Karpas-422 (cell line): ENCODE data around the gene ACVR2B. TPM values are rescaled to one million over a fixed set of nuclear protein-coding genes. Genes with fewer than 3 reads are reported as not detected.
"Not testable (repeated sequence)": the region's sequence is repeated elsewhere in the genome, so short reads cannot be mapped to it uniquely, and the experiment has no call there.

Experiments
- DNase-seq: peaks from one replicate; pipeline ENCODE4 v3.0.0-alpha.2; 2015
- H2AFZ ChIP-seq: fragments of 200-600 bp; sonication (generic); 2 replicates; pipeline ENCODE4 v1.6.1; 2014; ENCODE audit warnings: antibody characterized with exemption, low read length, mixed read lengths
- H3K27ac ChIP-seq: fragments of 200-600 bp; sonication (generic); 2 replicates; pipeline ENCODE4 v1.5.1; 2014; ENCODE audit warnings: mild to moderate bottlenecking, low read length, moderate library complexity
- H3K27me3 ChIP-seq: fragments of 200-600 bp; sonication (generic); 2 replicates; pipeline ENCODE4 v1.6.1; 2014; ENCODE audit warnings: low read length, mixed read lengths
- H3K36me3 ChIP-seq: fragments of 200-600 bp; sonication (generic); 2 replicates; pipeline ENCODE4 v1.6.1; 2014; ENCODE audit warnings: low read length, mixed read lengths; ENCODE audit not compliant: insufficient read depth
- H3K4me1 ChIP-seq: fragments of 200-600 bp; sonication (generic); 2 replicates; pipeline ENCODE4 v1.6.1; 2014; ENCODE audit warnings: mild to moderate bottlenecking, low read length, mixed read lengths
- H3K4me2 ChIP-seq: fragments of 200-600 bp; sonication (generic); 2 replicates; pipeline ENCODE4 v1.6.1; 2014; ENCODE audit warnings: low read length, low read depth, mild to moderate bottlenecking; ENCODE audit not compliant: poor library complexity, severe bottlenecking
- H3K4me3 ChIP-seq: fragments of 200-600 bp; sonication (generic); 2 replicates; pipeline ENCODE4 v1.5.1; 2014; ENCODE audit warnings: mild to moderate bottlenecking, antibody characterized with exemption, low read length, mixed read lengths
- H3K79me2 ChIP-seq: fragments of 200-600 bp; sonication (generic); 2 replicates; pipeline ENCODE4 v1.6.1; 2014; ENCODE audit warnings: mild to moderate bottlenecking, low read length, mixed read lengths
- H3K9ac ChIP-seq: fragments of 200-600 bp; sonication (generic); 2 replicates; pipeline ENCODE4 v1.6.0; 2014; ENCODE audit warnings: low read length
- H3K9me2 ChIP-seq: fragments of 200-600 bp; sonication (generic), shearing (Covaris generic); replicated peaks from 2 replicates; pipeline ENCODE4 v1.6.0; 2014; ENCODE audit warnings: mild to moderate bottlenecking, low read length, moderate library complexity; ENCODE audit not compliant: insufficient read depth
- H3K9me3 ChIP-seq: fragments of 300-700, 200-600 bp; sonication (generic); 2 replicates; pipeline ENCODE4 v1.6.1; 2014; ENCODE audit warnings: low read length, mixed read lengths
- H4K20me1 ChIP-seq: fragments of 200-600 bp; sonication (generic); 2 replicates; pipeline ENCODE4 v1.6.1; 2014; ENCODE audit warnings: mild to moderate bottlenecking, antibody characterized with exemption, low read length, low read depth; ENCODE audit not compliant: insufficient read depth
- total RNA-seq: library from RNA; depleted of rRNA; stranded (reverse); fragments of >200 nt; shearing (Covaris generic); gene quantifications from 2 replicates; pipeline ENCODE4 v1.2.3, GENCODE V29; 2014; ENCODE audit warnings: low replicate concordance

Gene ACVR2B
- total RNA-seq, 1 experiment from 2014 or later = 2.4 TPM

DNA sequence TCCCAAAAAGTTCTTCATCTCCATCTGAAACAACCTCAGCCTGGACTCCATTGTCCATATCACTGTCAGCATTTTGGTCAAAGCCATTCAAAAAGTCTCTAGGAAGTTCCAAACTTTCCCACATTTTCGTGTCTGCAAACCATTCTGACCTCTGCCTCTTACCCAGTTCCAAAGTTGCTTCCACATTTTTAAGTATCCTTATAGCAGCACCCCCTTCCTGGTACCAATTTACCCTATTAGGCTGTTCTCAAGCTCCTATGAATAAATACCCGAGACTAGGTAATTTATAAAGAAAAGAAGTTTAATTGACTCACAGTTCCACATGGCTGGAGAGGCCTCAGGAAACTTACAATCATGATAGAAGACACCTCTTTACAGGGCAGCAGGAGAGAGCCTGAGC is 20.0 kb upstream of the ACVR2B start:
- H2AFZ ChIP-seq, H3K9me2 ChIP-seq, H3K27me3 ChIP-seq, H3K9ac ChIP-seq, H3K27ac ChIP-seq, DNase-seq, H3K36me3 ChIP-seq, H3K4me3 ChIP-seq, H4K20me1 ChIP-seq, H3K4me2 ChIP-seq, H3K79me2 ChIP-seq, H3K4me1 ChIP-seq: not testable (repeated sequence)
- H3K9me3 ChIP-seq = peaks cover 12% of the 10 kb centered on the region

DNA sequence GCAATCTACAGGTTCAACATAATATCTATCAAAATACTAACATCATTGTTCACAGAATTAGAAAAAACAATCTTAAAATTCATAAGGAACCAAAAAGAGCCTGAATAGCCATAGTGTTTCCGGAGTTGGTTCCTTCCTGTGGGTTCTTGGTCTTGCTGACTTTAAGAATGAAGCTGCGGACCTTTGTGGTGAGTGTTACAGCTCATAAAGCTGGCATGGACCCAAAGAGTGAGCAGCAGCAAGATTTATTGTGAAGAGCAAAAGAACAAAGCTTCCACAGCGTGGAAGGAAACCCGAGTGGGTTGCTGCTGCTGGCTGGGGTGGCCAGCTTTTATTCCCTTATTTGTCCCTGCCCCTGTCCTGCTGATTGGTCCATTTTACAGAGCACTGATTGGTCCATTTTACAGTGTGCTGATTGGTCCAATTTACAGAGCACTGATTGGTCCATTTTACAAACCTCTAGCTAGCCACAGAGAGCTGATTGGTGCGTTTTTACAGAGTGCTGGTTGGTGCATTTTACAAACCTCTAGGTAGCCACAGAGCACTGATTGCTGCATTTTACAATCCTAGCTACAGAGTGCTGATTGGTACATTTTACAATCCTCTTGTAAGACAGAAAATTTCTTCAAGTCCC is 15.1 kb upstream of the ACVR2B start:
- not testable (repeated sequence) for H3K9me2 ChIP-seq, H2AFZ ChIP-seq, H3K9me3 ChIP-seq, H3K4me3 ChIP-seq, H3K27me3 ChIP-seq, H3K27ac ChIP-seq, H3K4me2 ChIP-seq, H4K20me1 ChIP-seq, H3K36me3 ChIP-seq, H3K4me1 ChIP-seq, H3K79me2 ChIP-seq, H3K9ac ChIP-seq, DNase-seq

DNA sequence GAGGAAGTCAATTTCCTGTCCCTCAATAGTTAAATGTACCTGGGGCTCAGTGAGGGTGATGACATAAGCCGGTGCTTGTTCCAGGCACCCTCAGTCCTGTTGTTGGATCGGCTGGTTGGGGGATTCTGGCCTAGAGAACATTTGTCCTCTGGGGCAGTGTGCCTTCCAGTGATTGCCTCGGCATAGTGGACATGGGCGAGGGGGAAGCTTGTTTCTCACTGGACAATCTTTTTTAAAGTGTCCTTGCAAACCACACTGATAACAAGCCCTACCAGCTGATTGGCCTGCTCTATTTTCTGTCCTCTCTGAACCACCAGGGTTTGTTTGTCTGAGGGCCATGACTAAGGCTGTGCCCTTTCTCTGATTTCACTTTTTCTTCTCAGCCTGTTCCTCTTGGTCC is 10.5 kb upstream of the ACVR2B start:
- H3K4me2 ChIP-seq, H3K36me3 ChIP-seq, H2AFZ ChIP-seq, H4K20me1 ChIP-seq, H3K9me2 ChIP-seq, DNase-seq, H3K27me3 ChIP-seq, H3K79me2 ChIP-seq, H3K9ac ChIP-seq, H3K9me3 ChIP-seq, H3K4me3 ChIP-seq, H3K27ac ChIP-seq, H3K4me1 ChIP-seq: not testable (repeated sequence)

DNA sequence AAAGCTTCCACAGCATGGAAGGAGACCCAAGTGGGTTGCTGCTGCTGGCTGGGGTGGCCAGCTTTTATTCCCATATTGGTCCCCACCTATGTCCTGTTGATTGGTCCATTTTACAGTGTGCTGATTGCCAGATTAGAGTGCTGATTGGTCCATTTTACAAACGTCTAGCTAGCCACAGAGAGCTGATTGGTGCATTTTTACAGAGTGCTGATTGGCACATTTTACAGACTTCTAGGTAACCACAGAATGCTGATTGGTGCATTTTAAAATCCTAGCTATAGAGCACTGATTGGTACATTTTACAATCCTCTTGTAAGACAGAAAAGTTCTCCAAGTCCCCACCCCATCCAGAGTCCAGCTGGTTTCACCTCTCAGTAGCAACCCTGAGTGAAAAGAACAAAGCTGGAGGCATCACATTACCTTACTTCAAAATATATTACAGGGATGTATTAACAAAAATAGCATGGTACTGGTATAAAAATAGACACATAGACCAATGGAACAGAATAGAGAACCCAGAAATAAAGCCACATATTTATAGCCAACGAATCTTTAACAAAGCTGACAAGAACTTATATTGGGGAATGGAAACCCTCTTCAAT is 7.5 kb upstream of the ACVR2B start:
- no peaks in the 10 kb centered on the region for H3K27me3 ChIP-seq
- H3K9me2 ChIP-seq = no peaks in the 10 kb centered on the region
- H3K4me3 ChIP-seq = no peak overlapping the region
- H3K27ac ChIP-seq = no peak overlapping the region
- no peak overlapping the region for H3K4me2 ChIP-seq
- H3K36me3 ChIP-seq = no peaks in the 10 kb centered on the region
- H3K4me1 ChIP-seq = no peaks in the 10 kb centered on the region
- no peaks in the 10 kb centered on the region for H3K79me2 ChIP-seq
- H3K9me3 ChIP-seq = no peaks in the 10 kb centered on the region
- no peak overlapping the region for H3K9ac ChIP-seq
- no peak overlapping the region for H2AFZ ChIP-seq
- no peak for DNase-seq
- no peaks in the 10 kb centered on the region for H4K20me1 ChIP-seq

DNA sequence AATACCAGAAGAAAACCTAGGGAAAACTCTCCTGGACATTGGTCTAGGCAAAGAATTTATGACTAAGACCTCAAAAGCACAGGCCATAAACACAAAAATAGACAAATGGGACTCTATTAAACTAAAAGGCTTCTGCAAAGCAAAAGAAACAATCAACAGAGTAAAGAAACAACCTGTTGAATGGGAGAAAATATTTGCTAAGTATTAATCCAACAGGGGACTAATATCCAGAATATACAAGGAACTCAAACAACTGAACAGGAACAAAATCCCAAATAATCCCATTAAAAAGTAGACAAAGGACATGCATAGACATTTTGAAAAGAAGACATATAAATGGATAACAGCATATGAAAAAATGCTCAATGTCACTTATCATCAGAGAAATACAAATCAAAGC is 6.9 kb upstream of the ACVR2B start:
- no peak overlapping the region for H3K4me2 ChIP-seq
- DNase-seq = no peak
- no peaks in the 10 kb centered on the region for H3K27me3 ChIP-seq
- H4K20me1 ChIP-seq = no peaks in the 10 kb centered on the region
- H3K9me3 ChIP-seq = no peaks in the 10 kb centered on the region
- H3K9ac ChIP-seq = no peak overlapping the region
- H3K4me3 ChIP-seq = no peak overlapping the region
- H3K27ac ChIP-seq = no peak overlapping the region
- no peaks in the 10 kb centered on the region for H3K36me3 ChIP-seq
- H3K9me2 ChIP-seq = no peaks in the 10 kb centered on the region
- no peaks in the 10 kb centered on the region for H3K79me2 ChIP-seq
- H3K4me1 ChIP-seq = no peaks in the 10 kb centered on the region
- H2AFZ ChIP-seq = no peak overlapping the region

DNA sequence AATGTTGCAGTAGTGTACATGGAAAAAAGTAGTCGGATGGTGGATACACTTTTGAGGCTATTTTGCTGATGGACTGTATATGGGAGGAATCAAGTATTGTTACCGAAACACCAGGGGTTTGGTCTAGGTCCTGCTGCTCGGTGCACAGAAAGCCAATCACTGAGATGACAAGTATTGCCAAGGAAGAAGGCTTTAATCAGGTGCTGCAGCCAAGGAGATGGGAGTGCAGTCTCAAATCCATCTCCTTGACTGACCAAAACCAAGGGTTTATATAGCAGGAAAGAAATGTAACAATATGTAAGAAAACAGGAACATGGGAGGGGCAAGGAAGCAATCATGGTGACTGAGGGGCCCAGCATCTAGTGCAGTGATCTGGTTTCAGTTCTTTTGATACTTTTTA is 2.8 kb upstream of the ACVR2B start:
- no peak for DNase-seq
- H3K9me3 ChIP-seq = no peaks in the 10 kb centered on the region
- no peak overlapping the region for H3K27ac ChIP-seq
- no peaks in the 10 kb centered on the region; the same call in 1 of the 2 replicates for H3K27me3 ChIP-seq
- H3K9me2 ChIP-seq = no peaks in the 10 kb centered on the region
- peaks cover 5% of the 10 kb centered on the region; the same call in 1 of the 2 replicates for H4K20me1 ChIP-seq
- H3K4me1 ChIP-seq = peaks cover 23% of the 10 kb centered on the region
- H3K36me3 ChIP-seq = no peaks in the 10 kb centered on the region
- no peak overlapping the region for H2AFZ ChIP-seq
- H3K79me2 ChIP-seq = no peaks in the 10 kb centered on the region
- no peak overlapping the region for H3K4me2 ChIP-seq
- no peak overlapping the region for H3K4me3 ChIP-seq
- H3K9ac ChIP-seq = no peak overlapping the region

DNA sequence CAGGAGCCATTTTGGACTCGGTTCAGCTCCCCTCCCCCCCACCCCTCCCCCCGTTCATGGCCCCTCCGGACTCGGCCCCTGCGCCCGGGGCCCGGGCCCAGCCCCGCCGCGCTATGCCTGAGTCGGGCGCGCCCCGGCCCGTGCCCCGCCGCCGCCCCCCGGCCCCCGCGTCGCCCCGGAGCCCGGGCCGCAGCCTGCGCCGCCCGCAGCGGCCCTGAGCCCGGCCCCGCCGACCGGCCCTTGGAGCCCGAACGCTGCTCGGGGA is 155 bp downstream of the ACVR2B start:
- no peaks in the 10 kb centered on the region for H3K9me2 ChIP-seq
- H3K9me3 ChIP-seq = no peaks in the 10 kb centered on the region
- DNase-seq = no peak
- H3K4me2 ChIP-seq = peak overlapping the region; percentile 80
- peak overlapping the region; percentile 75 for H3K9ac ChIP-seq
- no peaks in the 10 kb centered on the region for H3K79me2 ChIP-seq
- peaks cover 23% of the 10 kb centered on the region for H3K4me1 ChIP-seq
- peak overlapping the region; percentile 81 for H3K4me3 ChIP-seq
- H3K27me3 ChIP-seq = no peaks in the 10 kb centered on the region; the same call in 1 of the 2 replicates
- H2AFZ ChIP-seq = no peak overlapping the region
- H3K27ac ChIP-seq = no peak overlapping the region
- H4K20me1 ChIP-seq = peaks cover 14% of the 10 kb centered on the region; the same call in 1 of the 2 replicates
- H3K36me3 ChIP-seq = no peaks in the 10 kb centered on the region

DNA sequence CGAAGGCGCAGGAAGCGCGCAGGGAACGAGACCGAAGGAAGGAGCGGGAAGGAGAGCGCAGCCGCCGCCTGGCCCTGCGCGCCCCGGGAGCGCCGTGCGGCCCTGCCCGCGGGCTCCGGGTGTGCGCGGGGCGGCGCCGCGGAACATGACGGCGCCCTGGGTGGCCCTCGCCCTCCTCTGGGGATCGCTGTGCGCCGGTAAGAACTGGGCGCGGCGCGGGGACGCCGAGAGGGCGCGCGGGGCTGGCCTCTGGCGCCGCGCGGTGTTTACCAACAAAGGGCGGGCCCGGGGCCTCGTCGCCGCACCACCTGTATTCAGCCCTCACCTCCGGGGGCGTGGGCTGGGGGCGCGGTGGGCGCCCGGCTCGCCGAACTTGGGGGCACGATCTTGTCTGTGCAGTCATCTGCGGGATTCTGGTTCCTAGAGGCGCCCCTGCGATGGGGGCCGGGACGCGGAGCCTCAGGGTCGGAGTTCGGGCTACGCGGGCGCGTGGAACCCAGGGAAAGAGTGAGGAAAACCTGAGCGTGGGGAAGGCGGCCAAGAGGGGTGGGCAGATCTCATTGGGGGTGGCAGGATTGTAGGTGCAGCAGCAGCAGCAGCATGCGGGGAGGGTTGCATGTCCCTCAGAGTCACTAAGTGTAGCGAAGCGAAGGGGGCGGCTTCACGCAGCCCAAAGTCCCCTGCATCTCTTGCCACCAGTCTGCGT is 641 bp downstream of the ACVR2B start:
- peak overlapping the region; percentile 80 for H3K4me2 ChIP-seq
- peak overlapping the region; percentile 78 for H2AFZ ChIP-seq
- peaks cover 23% of the 10 kb centered on the region for H3K4me1 ChIP-seq
- H3K27me3 ChIP-seq = no peaks in the 10 kb centered on the region; the same call in 1 of the 2 replicates
- DNase-seq = peak; percentile 60
- H3K4me3 ChIP-seq = peak overlapping the region; percentile 81
- H3K27ac ChIP-seq = no peak overlapping the region
- no peaks in the 10 kb centered on the region for H3K79me2 ChIP-seq
- H3K9me3 ChIP-seq = no peaks in the 10 kb centered on the region
- H3K36me3 ChIP-seq = no peaks in the 10 kb centered on the region
- H3K9ac ChIP-seq = peak overlapping the region; percentile 75
- peaks cover 19% of the 10 kb centered on the region; the same call in 1 of the 2 replicates for H4K20me1 ChIP-seq
- no peaks in the 10 kb centered on the region for H3K9me2 ChIP-seq
